Heart left ventricle (tissue), 13 donors: ENCODE results near the gene GRK3.

ENCODE experiments used
- CTCF ChIP-seq, 12 donors: fragments of 200-600 bp; sonication (generic) in 4 of 12; IDR thresholded peaks; one replicate each; pipeline versions ENCODE4 v1.5.0 to v1.8.0; 2018 to 2022; ENCODE audit warnings: antibody characterized with exemption in 12 of 12, mild to moderate bottlenecking in 5 of 12
- POLR2A ChIP-seq, 2 donors: fragments of 450-650 bp; IDR thresholded peaks; one replicate each; pipeline ENCODE4 v1.6.1; 2017; ENCODE audit warnings: antibody characterized with exemption in 2 of 2, mild to moderate bottlenecking in 2 of 2, moderate library complexity in 2 of 2
- donor health status: ischemic (EF 13 %, LVEDD 7.1; RV severe dilation, severe dysfunction).
- donor health status: DM: no; HTN: yes; CAD: no.
- donor health status: DM: no; HTN: no; CAD: no.
- donor health status: ischemic (EF 25% LVEDD 6.9; RV normal size, moderate dysfunction).
- donor health status: ischemic (EF 25% LVEDD 5.7; RV mildly dilated, moderate dysfunction).
- donor health status: ischemic (EF 35%, LVEDD 5.7; RV mildly dilated, moderate dysfunction).
- donor health status: nonischemic (EF 11% LVEDD 7.7; RV severe dilation, severe dysfunction).
- donor health status: DM: yes; HTN: yes; CAD: no.
- donor health status: PGD.
- donor health status: ischemic (EF 29% LVEDD 5.4; RV normal size, mild dysfunction).
- donor health status: nonischemic (EF 23%, LVEDD 6.1; RV moderate dilation, normal function).

- TF ChIP-seq CTCF (IDR thresholded peaks at IDR 0.05) (no peak), POLR2A (IDR thresholded peaks at IDR 0.05) (no peak)
These were observed 200.0 kb downstream of the GRK3 start for GRCh38 chr22:25764270-25765015.
